ENCODE data around the gene SYNE1.

SYNE1 gene

GRCh38 chr6:152309006-152309405 lies 328.2 kb downstream of the SYNE1 start:
- DNase-seq = no peak

GRCh38 chr6:152308306-152308705 lies 328.9 kb downstream of the SYNE1 start:
- no peak for DNase-seq

GRCh38 chr6:152305672-152306071 lies 331.5 kb downstream of the SYNE1 start:
- no peak for DNase-seq

- peak; percentile 63 for DNase-seq
Measured at GRCh38 chr6:152301765-152302568, 335.2 kb downstream of the SYNE1 start.

GRCh38 chr6:152301021-152301764 lies 336.0 kb downstream of the SYNE1 start:
- no peak for DNase-seq

GRCh38 chr6:152300517-152300916 lies 336.6 kb downstream of the SYNE1 start:
- DNase-seq = no peak

GRCh38 chr6:152298848-152299735 lies 338.1 kb downstream of the SYNE1 start:
- no peak for DNase-seq

- no peak for DNase-seq
Measured at GRCh38 chr6:152298055-152298647, 339.0 kb downstream of the SYNE1 start.

- DNase-seq = no peak
Measured at GRCh38 chr6:152296648-152297376, 340.4 kb downstream of the SYNE1 start.

- DNase-seq = no peak
Measured at GRCh38 chr6:152295920-152296319, 341.2 kb downstream of the SYNE1 start.

GRCh38 chr6:152295346-152295745 lies 341.8 kb downstream of the SYNE1 start:
- DNase-seq = no peak

GRCh38 chr6:152293404-152293803 lies 343.8 kb downstream of the SYNE1 start:
- DNase-seq = no peak

GRCh38 chr6:152292555-152292954 lies 344.6 kb downstream of the SYNE1 start:
- no peak for DNase-seq

- no peak for DNase-seq
Measured at GRCh38 chr6:152290693-152291092, 346.5 kb downstream of the SYNE1 start.

- no peak for DNase-seq
Measured at GRCh38 chr6:152277826-152278329, 359.3 kb downstream of the SYNE1 start.

- no peak for DNase-seq
Measured at GRCh38 chr6:152273638-152274037, 363.5 kb downstream of the SYNE1 start.

- no peak for DNase-seq
Measured at GRCh38 chr6:152273002-152273401, 364.2 kb downstream of the SYNE1 start.

- DNase-seq = no peak
Measured at GRCh38 chr6:152272486-152272885, 364.7 kb downstream of the SYNE1 start.

GRCh38 chr6:152271776-152272464 lies 365.2 kb downstream of the SYNE1 start:
- no peak for DNase-seq

GRCh38 chr6:152270301-152270925 lies 366.7 kb downstream of the SYNE1 start:
- DNase-seq = no peak

Measured in amniotic stem cell (primary cell).